AG04450 (cell line): Measurements from ENCODE around the gene XAB2. TPM values are rescaled to one million over a fixed set of nuclear protein-coding genes. Genes with fewer than 3 reads are reported as not detected.

ENCODE experiments used
- CTCF ChIA-PET: fragments of 300-600, 350-600 bp; formaldehyde crosslinking; extraction: SDS; loops from one replicate; lab custom pipeline; 2022; ENCODE audit warnings: antibody characterized with exemption, inconsistent platforms; lab: Charles Lee
- POLR2A ChIA-PET: fragments of 350-600 bp; formaldehyde crosslinking; extraction: SDS; loops from one replicate; lab custom pipeline; 2021; ENCODE audit warnings: antibody characterized with exemption, inconsistent platforms; lab: Yijun Ruan, JAX
- DNase-seq: peaks from one replicate; pipeline ENCODE4 v3.0.0-alpha.2; 2011; ENCODE audit warnings: low read depth, low spot score
- H3K27ac ChIP-seq: one replicate; pipeline ENCODE4 v1.5.1; 2012; ENCODE audit warnings: low read depth, low read length, control low read depth
- H3K27me3 ChIP-seq: one replicate; pipeline ENCODE4 v1.6.0; 2012; ENCODE audit warnings: low read length; ENCODE audit not compliant: control insufficient read depth, insufficient read depth
- H3K4me3 ChIP-seq: 2 replicates; pipeline ENCODE4 v1.5.1; 2011; ENCODE audit warnings: mild to moderate bottlenecking, low read depth, low read length, control low read depth
- H3K9me3 ChIP-seq: 2 replicates; pipeline ENCODE4 v1.5.1; 2012; ENCODE audit warnings: low read length; ENCODE audit not compliant: control insufficient read depth, insufficient read depth
- CTCF ChIP-seq: IDR thresholded peaks from 2 replicates; pipeline ENCODE4 v1.5.1; 2011; ENCODE audit warnings: low read depth, low read length, control low read depth, inconsistent platforms
- polyA plus RNA-seq: library from polyadenylated mRNA; depleted of rRNA; stranded (reverse); fragments of >200 nt; gene quantifications from 2 replicates; pipeline ENCODE4 v1.2.3, GENCODE V29; 2011

The XAB2 gene
- polyA plus RNA-seq, 1 experiment = 16.3 TPM

DNA sequence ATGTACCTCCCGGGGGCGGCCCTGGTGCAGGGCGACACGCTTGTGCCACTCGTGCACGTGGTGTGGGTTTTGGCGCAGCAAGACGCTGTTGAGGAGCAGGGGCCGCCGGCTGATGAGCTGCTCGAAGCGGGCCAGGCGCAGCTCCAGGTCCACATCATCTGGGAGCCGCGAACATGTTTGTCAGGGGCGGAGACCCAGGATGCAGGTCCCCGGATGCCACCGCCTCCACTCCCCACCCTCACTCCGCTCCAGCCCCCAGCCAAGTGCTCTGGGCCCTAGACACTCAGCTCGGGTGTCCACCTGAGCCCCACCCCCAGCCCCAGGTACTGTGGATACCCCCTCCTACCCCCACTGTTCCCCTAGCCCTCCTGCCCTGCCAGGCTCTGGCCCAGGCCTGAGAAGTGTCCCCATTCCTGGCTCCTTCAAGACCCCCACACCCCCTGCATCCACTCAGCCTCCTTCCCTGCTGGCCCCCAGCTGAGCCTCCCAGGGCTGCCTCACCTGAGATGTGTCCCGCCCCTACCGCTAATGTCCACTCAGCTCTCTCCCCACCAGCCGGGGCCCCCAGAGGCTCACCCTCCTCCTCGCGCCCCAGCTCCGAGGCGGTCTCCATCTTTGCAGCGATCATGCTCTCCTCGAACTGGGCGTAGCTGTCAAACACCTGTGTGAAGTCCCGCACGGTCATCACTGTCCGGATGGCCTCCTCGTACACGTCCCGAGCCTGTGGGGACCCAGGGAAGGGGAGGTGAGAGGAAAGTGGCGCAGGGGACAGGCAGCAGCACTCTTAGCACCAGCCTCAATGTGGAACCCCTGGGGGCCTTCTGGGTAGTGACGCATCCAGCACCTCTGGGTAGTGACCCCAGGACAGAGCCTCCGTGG lies 5.4 kb downstream of the XAB2 start:
- POLR2A ChIA-PET = interaction anchor here (1.1 kb wide), 1 partner anchor 10 kb away, joined by 3 read pairs; the partner anchor contains the start of gene PCP2
- CTCF ChIA-PET = no interaction called here

DNA sequence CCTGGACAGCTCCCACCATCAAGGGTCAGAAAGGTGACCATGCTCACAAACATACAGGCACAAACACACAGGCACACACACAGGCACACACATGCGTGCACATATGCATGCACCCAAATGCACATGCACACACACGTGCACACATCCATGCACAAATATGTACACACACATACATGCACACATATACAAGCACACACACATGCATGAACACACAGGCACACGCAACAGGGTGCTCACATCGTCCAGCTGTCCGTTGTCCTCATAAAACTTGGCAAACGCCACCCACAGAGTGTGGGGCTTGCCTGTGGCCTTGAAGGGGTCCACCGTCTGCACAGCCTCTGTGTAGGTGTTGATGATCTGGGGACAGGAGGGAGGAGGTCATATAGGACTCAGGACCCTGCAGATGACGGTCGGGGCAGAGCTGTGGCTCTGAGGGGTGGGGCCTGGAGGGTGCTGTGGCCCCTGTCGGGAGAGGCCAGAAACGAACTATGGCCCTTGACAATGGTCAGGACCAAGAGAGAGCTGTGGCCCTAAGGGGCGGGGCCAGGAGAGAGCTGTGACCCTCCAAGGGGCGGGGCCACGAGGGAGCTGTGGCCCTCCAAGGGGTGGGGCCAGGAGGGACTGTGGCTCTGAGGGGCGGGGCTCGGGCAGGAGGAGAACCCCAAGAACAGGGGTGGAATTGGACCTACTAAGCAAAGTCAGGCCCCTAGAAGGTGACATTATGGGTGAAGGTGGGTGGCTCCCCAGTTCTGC lies 6.2 kb downstream of the XAB2 start:
- H3K4me3 ChIP-seq = no peak overlapping the region
- CTCF ChIA-PET = no interaction called here
- H3K27ac ChIP-seq = no peak overlapping the region
- no peaks in the 10 kb centered on the region; the same call in 1 of the 2 replicates for H3K9me3 ChIP-seq
- no peaks in the 10 kb centered on the region for H3K27me3 ChIP-seq
- DNase-seq = no peak
- TF ChIP-seq CTCF = no peak
- POLR2A ChIA-PET = interaction anchor here (1.1 kb wide), 1 partner anchor 11 kb away, joined by 3 read pairs; the partner anchor contains the start of gene PCP2

More for the DNA sequence above, 5.4 kb downstream of the XAB2 start:
- no peak for TF ChIP-seq CTCF
- H3K27me3 ChIP-seq = no peaks in the 10 kb centered on the region
- H3K4me3 ChIP-seq = no peak overlapping the region
- H3K27ac ChIP-seq = no peak overlapping the region
- H3K9me3 ChIP-seq = no peaks in the 10 kb centered on the region; the same call in 1 of the 2 replicates
- DNase-seq = no peak

DNA sequence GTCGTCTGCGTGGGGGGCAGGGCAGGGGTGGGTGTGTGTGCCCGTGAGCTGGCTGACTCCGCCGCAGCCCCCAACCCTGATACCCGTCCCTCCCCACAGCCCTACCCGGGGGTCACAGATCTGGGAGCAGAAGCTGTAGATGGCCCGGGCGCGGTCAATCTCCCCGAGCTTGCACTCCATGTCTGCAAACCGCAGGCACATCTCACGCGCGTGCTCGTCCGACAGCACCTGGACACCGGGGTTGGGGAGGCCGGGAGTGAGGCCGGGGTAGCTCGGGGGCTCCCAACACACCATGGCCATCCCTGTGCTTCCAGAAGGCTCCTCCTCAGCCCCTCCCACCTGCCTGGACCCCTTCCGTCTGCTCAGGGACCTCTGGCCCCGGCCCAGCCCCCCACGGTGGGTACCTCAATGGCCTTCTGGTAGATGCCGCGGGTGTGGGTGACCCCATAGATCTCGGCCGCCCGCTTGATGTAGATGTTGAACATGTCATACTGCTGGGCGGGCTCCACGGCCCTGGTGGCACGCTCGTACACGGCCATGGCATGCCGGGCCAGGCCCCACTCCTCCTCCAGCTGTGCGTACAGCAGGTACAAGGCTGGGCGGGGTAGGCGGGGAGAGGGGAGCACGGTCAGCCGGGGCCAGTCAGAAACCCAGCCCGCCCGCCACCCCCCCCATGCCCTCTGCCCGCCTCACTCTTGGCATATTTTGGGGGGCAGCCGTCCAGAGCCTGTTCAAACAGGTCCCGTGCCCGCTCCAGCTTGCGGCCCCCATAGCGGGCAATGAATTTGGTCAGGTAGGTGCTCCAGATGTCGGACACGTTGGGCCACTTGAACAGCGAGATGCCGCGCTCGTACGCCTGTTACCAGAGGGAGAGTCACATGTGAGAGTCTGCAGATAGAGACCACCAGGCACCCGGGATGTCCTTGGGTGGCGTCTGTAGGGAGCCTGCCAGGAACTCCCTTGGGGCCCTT lies 8.6 kb downstream of the XAB2 start:
- H3K27me3 ChIP-seq = no peaks in the 10 kb centered on the region
- no peaks in the 10 kb centered on the region; the same call in 1 of the 2 replicates for H3K9me3 ChIP-seq
- ChIA-PET POLR2A (no interaction called here), CTCF (no interaction called here)
- H3K4me3 ChIP-seq = no peak overlapping the region
- no peak overlapping the region for H3K27ac ChIP-seq
- DNase-seq = no peak
- TF ChIP-seq CTCF = no peak

- H3K4me3 ChIP-seq = no peak overlapping the region
- POLR2A ChIA-PET = no interaction called here
Observed at GRCh38 chr19:7619671-7620441, 9.5 kb downstream of the XAB2 start.

More at GRCh38 chr19:7619671-7620441, 9.5 kb downstream of the XAB2 start:
- no peak for DNase-seq
- CTCF ChIA-PET = no interaction called here
- Histone ChIP-seq H3K9me3 (no peaks in the 10 kb centered on the region; the same call in 1 of the 2 replicates), H3K27me3 (no peaks in the 10 kb centered on the region), H3K27ac (no peak overlapping the region)
- TF ChIP-seq CTCF = no peak
